SK-N-SH treated with all-trans-retinoic acid at 6 μM for 48 hours (cell line): ENCODE measurements around the gene PTDSS2.
"Not testable (repeated sequence)": the region's sequence is repeated elsewhere in the genome, so short reads cannot be mapped to it uniquely, and the experiment has no call there.

Experiments used
- ATAC-seq: fragments of 200-7000 bp; cut with Tn5 transposase; 3 replicates; pipeline ENCODE4 v1.9.1; 2020; ENCODE audit warnings: mild to moderate bottlenecking, moderate library complexity
- BACH2 ChIP-seq: fragments of 250-450 bp; sonication (Bioruptor Pico); IDR thresholded peaks from 2 replicates; pipeline ENCODE4 v1.9.0; 2021; ENCODE audit warnings: mild to moderate bottlenecking, borderline replicate concordance
- CSDC2 ChIP-seq: fragments of 250-450 bp; sonication (Bioruptor Pico); IDR thresholded peaks from 2 replicates; pipeline ENCODE4 v1.5.0; 2020; ENCODE audit warnings: mild to moderate bottlenecking, moderate library complexity
- GLIS3 ChIP-seq: fragments of 250-450 bp; sonication (Bioruptor Pico); IDR thresholded peaks from 2 replicates; pipeline ENCODE4 v1.5.0; 2020; ENCODE audit warnings: mild to moderate bottlenecking, moderate library complexity
- ISL1 ChIP-seq: fragments of 250-450 bp; sonication (Bioruptor Pico); IDR thresholded peaks from 2 replicates; pipeline ENCODE4 v2.1.2; 2022; ENCODE audit warnings: mild to moderate bottlenecking, moderate library complexity
- OSR1 ChIP-seq: fragments of 250-450 bp; sonication (Bioruptor Pico); IDR thresholded peaks from 2 replicates; pipeline ENCODE4 v1.8.0; 2022; ENCODE audit warnings: moderate library complexity, mild to moderate bottlenecking, inconsistent platforms
- PATZ1 ChIP-seq: fragments of 250-450 bp; sonication (Bioruptor Pico); IDR thresholded peaks from 2 replicates; pipeline ENCODE4 v1.8.0; 2020; ENCODE audit warnings: mild to moderate bottlenecking, moderate library complexity, borderline replicate concordance
- POU6F1 ChIP-seq: fragments of 250-450 bp; sonication (Bioruptor Pico); IDR thresholded peaks from 2 replicates; pipeline ENCODE4 v1.8.0; 2021; ENCODE audit warnings: low read depth, mild to moderate bottlenecking, moderate library complexity, borderline replicate concordance
- PPARA ChIP-seq: fragments of 250-450 bp; sonication (Bioruptor Pico); IDR thresholded peaks from 2 replicates; pipeline ENCODE4 v1.5.0; 2020; ENCODE audit warnings: mild to moderate bottlenecking, borderline replicate concordance
- RARB ChIP-seq: fragments of 250-450 bp; sonication (Bioruptor Pico); IDR thresholded peaks from 2 replicates; pipeline ENCODE4 v1.8.0; 2021; ENCODE audit warnings: mild to moderate bottlenecking, moderate library complexity
- SNAI2 ChIP-seq: fragments of 250-450 bp; sonication (Bioruptor Pico); IDR thresholded peaks from 2 replicates; pipeline ENCODE4 v1.5.0; 2020; ENCODE audit warnings: mild to moderate bottlenecking, moderate library complexity
- TCF4 ChIP-seq: fragments of 250-450 bp; sonication (Bioruptor Pico); IDR thresholded peaks from 2 replicates; pipeline ENCODE4 v1.8.0; 2021; ENCODE audit warnings: mild to moderate bottlenecking, moderate library complexity, borderline replicate concordance
- TOX ChIP-seq: fragments of 250-450 bp; sonication (Bioruptor Pico); IDR thresholded peaks from 2 replicates; pipeline ENCODE4 v1.8.0; 2021; ENCODE audit warnings: mild to moderate bottlenecking, moderate library complexity, borderline replicate concordance
- TSHZ2 ChIP-seq: fragments of 250-450 bp; sonication (Bioruptor Pico); IDR thresholded peaks from 2 replicates; pipeline ENCODE4 v1.5.0; 2020; ENCODE audit warnings: mild to moderate bottlenecking, moderate library complexity
- ZC3H10 ChIP-seq: fragments of 250-450 bp; sonication (Bioruptor Pico); IDR thresholded peaks from 2 replicates; pipeline ENCODE4 v1.5.1; 2021; ENCODE audit warnings: mild to moderate bottlenecking, moderate library complexity
- ZFP30 ChIP-seq: fragments of 450-650 bp; formaldehyde crosslinking; IDR thresholded peaks from 2 replicates; pipeline ENCODE4 v1.5.0; 2022; ENCODE audit warnings: mild to moderate bottlenecking, moderate library complexity
- ZNF565 ChIP-seq: fragments of 450-650 bp; formaldehyde crosslinking; conservative IDR thresholded peaks from 2 replicates; pipeline ENCODE4 v1.5.0; 2020; ENCODE audit warnings: low read depth, mild to moderate bottlenecking, moderate library complexity
- TF ChIP-seq, protein P1 (sequence below): fragments of 250-450 bp; sonication (Bioruptor Pico); IDR thresholded peaks from 2 replicates; pipeline ENCODE4 v1.5.1; 2020; ENCODE audit warnings: low read depth, mild to moderate bottlenecking, moderate library complexity
- TF ChIP-seq, protein P2 (sequence below): fragments of 250-450 bp; sonication (Bioruptor Pico); IDR thresholded peaks from 2 replicates; pipeline ENCODE4 v1.5.1; 2021; ENCODE audit warnings: mild to moderate bottlenecking, moderate library complexity

Gene PTDSS2

GRCh38 chr11:433111-433510 lies 17.0 kb upstream of the PTDSS2 start:
- no peak for TF ChIP-seq ZNF565 (CRISPR knock-in tag)
- TF ChIP-seq RARB (CRISPR knock-in tag) = no peak
- TF ChIP-seq POU6F1 = no peak
- TF ChIP-seq CSDC2 (CRISPR knock-in tag) = no peak
- TF ChIP-seq PPARA (CRISPR knock-in tag) = no peak
- TF ChIP-seq TOX (CRISPR knock-in tag) = no peak
- TF ChIP-seq, protein P1, sequence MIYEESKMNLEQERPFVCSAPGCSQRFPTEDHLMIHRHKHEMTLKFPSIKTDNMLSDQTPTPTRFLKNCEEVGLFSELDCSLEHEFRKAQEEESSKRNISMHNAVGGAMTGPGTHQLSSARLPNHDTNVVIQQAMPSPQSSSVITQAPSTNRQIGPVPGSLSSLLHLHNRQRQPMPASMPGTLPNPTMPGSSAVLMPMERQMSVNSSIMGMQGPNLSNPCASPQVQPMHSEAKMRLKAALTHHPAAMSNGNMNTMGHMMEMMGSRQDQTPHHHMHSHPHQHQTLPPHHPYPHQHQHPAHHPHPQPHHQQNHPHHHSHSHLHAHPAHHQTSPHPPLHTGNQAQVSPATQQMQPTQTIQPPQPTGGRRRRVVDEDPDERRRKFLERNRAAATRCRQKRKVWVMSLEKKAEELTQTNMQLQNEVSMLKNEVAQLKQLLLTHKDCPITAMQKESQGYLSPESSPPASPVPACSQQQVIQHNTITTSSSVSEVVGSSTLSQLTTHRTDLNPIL (CRISPR knock-in tag) = no peak
- TF ChIP-seq OSR1 = no peak
- no peak for TF ChIP-seq PATZ1 (CRISPR knock-in tag)
- TF ChIP-seq ZFP30 = no peak
- TF ChIP-seq SNAI2 (CRISPR knock-in tag) = no peak
- TF ChIP-seq BACH2 (CRISPR knock-in tag) = no peak
- TF ChIP-seq, protein P2, sequence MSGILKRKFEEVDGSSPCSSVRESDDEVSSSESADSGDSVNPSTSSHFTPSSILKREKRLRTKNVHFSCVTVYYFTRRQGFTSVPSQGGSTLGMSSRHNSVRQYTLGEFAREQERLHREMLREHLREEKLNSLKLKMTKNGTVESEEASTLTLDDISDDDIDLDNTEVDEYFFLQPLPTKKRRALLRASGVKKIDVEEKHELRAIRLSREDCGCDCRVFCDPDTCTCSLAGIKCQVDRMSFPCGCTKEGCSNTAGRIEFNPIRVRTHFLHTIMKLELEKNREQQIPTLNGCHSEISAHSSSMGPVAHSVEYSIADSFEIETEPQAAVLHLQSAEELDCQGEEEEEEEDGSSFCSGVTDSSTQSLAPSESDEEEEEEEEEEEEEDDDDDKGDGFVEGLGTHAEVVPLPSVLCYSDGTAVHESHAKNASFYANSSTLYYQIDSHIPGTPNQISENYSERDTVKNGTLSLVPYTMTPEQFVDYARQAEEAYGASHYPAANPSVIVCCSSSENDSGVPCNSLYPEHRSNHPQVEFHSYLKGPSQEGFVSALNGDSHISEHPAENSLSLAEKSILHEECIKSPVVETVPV (CRISPR knock-in tag) = no peak
- no peak for TF ChIP-seq ISL1 (CRISPR knock-in tag)
- no peak for TF ChIP-seq GLIS3 (CRISPR knock-in tag)
- TF ChIP-seq ZC3H10 (CRISPR knock-in tag) = no peak
- no peak for TF ChIP-seq TCF4
- ATAC-seq = no peak

DNA sequence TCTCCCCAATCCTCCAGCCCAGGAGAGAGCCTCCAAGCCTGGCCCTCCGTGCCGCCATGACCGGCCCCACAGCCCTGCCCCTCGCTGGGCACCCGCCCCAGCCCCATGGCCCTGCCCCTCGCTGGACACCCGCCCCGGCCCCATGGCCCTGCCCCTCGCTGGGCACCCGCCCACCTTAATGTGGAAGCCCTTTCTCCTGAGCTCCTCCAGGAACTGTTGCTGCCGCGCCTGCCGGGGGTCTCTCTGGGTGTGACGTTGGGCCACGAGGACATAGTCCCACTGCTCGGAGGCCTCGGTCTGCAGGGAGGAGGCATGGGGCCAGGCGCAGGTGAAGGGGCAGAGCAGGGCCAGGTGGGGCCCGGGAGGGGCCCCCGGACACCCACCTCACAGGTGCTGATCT lies 16.4 kb upstream of the PTDSS2 start:
- ATAC-seq = no peak
- TF ChIP-seq ZC3H10 (CRISPR knock-in tag) (no peak), CSDC2 (CRISPR knock-in tag) (no peak)
- TF ChIP-seq, protein P2 (CRISPR knock-in tag) = no peak

DNA sequence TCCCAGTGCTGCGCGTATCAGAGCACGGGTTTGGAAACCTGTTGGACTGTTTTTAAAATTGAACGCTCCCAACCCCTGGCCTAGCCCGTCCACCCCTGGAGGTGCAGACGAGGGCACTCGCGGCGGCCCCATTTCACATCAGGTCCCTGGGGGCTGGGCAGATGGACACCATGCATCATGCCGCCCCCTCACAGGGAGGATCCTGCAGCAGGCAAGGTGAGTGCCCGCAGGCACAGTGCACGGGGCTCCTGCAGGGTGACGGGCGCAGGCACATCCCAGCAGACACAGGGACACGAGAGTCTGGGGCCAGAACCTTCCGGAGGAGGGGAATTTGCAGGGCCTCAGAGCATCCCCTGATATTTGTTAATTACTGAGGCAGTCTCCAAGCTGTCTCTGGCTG lies 15.6 kb upstream of the PTDSS2 start:
- TF ChIP-seq, protein P2 (CRISPR knock-in tag) = no peak
- TF ChIP-seq BACH2 (CRISPR knock-in tag) = no peak
- no peak for TF ChIP-seq TSHZ2 (CRISPR knock-in tag)
- TF ChIP-seq OSR1 = no peak
- TF ChIP-seq ZC3H10 (CRISPR knock-in tag) = no peak
- TF ChIP-seq ZFP30 = no peak
- ATAC-seq = no peak; the same call in 2 of the 3 replicates

DNA sequence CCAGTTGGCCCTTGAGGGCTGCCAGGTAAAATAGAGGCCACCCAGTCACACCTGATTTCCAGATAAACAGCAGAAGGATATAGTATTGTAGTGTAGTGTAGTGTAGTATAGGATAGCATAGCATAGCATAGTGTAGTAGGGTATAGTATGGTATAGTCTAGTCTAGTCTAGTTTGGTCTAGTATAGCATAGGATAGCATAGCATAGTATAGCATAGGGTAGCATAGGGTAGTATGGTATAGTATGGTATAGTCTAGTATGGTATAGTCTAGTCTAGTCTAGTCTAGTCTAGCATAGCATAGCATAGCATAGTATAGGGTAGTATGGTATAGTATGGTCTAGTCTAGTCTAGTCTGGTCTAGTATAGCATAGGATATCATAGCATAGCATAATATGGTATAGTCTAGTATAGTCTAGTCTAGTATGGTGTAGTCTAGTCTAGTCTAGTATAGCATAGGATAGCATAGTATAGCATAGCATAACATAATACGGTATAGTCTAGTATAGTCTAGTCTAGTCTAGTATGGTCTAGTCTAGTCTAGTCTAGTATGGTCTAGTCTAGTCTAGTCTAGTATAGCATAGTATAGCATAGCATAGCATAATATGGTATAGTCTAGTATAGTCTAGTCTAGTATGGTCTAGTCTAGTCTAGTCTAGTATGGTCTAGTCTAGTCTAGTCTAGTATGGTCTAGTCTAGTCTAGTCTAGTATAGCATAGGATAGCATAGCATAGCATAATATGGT lies 14.9 kb upstream of the PTDSS2 start:
- ATAC-seq = not testable (repeated sequence)
